Testis (tissue), 3 donors: ENCODE results near the gene C4orf46. TPM values are rescaled to one million over a fixed set of nuclear protein-coding genes. Genes with fewer than 3 reads are reported as not detected.

Experiments
- DNase-seq: peaks from one replicate; pipeline ENCODE4 v3.0.0-alpha.2; 2019
- H3K27ac ChIP-seq, 2 donors: fragments of 200-600 bp; sonication (generic); one replicate each; pipeline ENCODE4 v1.5.1; 2019
- H3K27me3 ChIP-seq: fragments of 200-600 bp; sonication (generic); one replicate; pipeline ENCODE4 v1.5.1; 2019
- H3K36me3 ChIP-seq: fragments of 200-600 bp; sonication (generic); one replicate; pipeline ENCODE4 v1.5.1; 2017; ENCODE audit warnings: low read depth; ENCODE audit errors: missing control alignments
- H3K4me1 ChIP-seq: fragments of 200-600 bp; sonication (generic); one replicate; pipeline ENCODE4 v1.5.1; 2019
- H3K4me3 ChIP-seq, 2 donors: fragments of 200-600 bp; sonication (generic); one replicate each; pipeline ENCODE4 v1.5.1; 2017 to 2019
- H3K9me3 ChIP-seq: fragments of 200-600 bp; sonication (generic); one replicate; pipeline ENCODE4 v1.5.1; 2017
- CTCF ChIP-seq, 3 experiments: fragments of 450-650 bp in 2 of 3; fragments of 200-600 bp in 1 of 3; sonication (generic) in 1 of 3; IDR thresholded peaks; one replicate each; pipeline ENCODE4 v1.5.1; 2016 to 2019; ENCODE audit warnings: antibody characterized with exemption in 3 of 3, mild to moderate bottlenecking in 2 of 3, moderate library complexity in 1 of 3
- POLR2A ChIP-seq: fragments of 450-650 bp; IDR thresholded peaks from one replicate; pipeline ENCODE4 v1.6.1; 2017; ENCODE audit warnings: antibody characterized with exemption, mild to moderate bottlenecking, moderate library complexity
- WGBS, 2 donors: methylation state at CpG; one replicate each; pipeline ENCODE4 v1.1.5; 2018; 5-methylcytosine and 5-hydroxymethylcytosine counted together
- intact Hi-C: fragments of 100-400 bp; cut with DNase I; formaldehyde crosslinking; loops from one replicate; pipeline ENCODE4 v1.15.1; 2023; ENCODE audit warnings: low total_unique reads
- polyA plus RNA-seq: library from polyadenylated mRNA; stranded (reverse); fragments of 350-450 nt; fragmentation: Illumina TruSeq; extraction: RNeasy Lipid Tissue Mini Kit (QIAGEN cat#74804); gene quantifications from one replicate; pipeline ENCODE4 v1.2.3, GENCODE V29; 2014; ENCODE audit warnings: low read depth, low replicate concordance; ENCODE audit not compliant: insufficient read depth
- total RNA-seq, 2 donors: library from RNA; depleted of rRNA; stranded (reverse); fragments of >200 nt; gene quantifications; one replicate each; pipeline ENCODE4 v1.2.3, GENCODE V29; 2016

C4orf46 gene
- total and polyA plus RNA-seq, 3 donors from 2014 or later: 14.7 to 36.0 (median 20.2) TPM

- no peak for DNase-seq
- intact Hi-C loops: no loop called here
- Histone ChIP-seq H3K4me3 (no peak overlapping the region), H3K27ac (no peak overlapping the region), H3K36me3 (no peaks in the 10 kb centered on the region), H3K27me3 (no peaks in the 10 kb centered on the region), H3K9me3 (no peaks in the 10 kb centered on the region), H3K4me1 (no peaks in the 10 kb centered on the region)
- TF ChIP-seq CTCF (IDR thresholded peaks at IDR 0.05) (no peak), POLR2A (no peak)
- WGBS, 2 donors: 78 to 84% methylated on average over 5 of the region's 5 CpGs
These were observed 27.3 kb downstream of the C4orf46 start for GRCh38 chr4:158644356-158644755.

GRCh38 chr4:158636619-158637018, 35.1 kb downstream of the C4orf46 start:
- intact Hi-C loops: no loop called here
- 67 to 84% methylated on average over 1 of the region's 1 CpG for WGBS, 2 donors
- H3K27me3 ChIP-seq: no peaks in the 10 kb centered on the region
- H3K27ac ChIP-seq: no peak overlapping the region
- no peak overlapping the region for H3K4me3 ChIP-seq
- H3K9me3 ChIP-seq: no peaks in the 10 kb centered on the region
- H3K36me3 ChIP-seq: no peaks in the 10 kb centered on the region
- no peaks in the 10 kb centered on the region for H3K4me1 ChIP-seq
- TF ChIP-seq POLR2A: no peak
- no peak for DNase-seq

- Histone ChIP-seq H3K36me3 (no peaks in the 10 kb centered on the region), H3K27ac (no peak overlapping the region), H3K4me1 (no peaks in the 10 kb centered on the region), H3K27me3 (no peaks in the 10 kb centered on the region), H3K9me3 (no peaks in the 10 kb centered on the region), H3K4me3 (no peak overlapping the region)
- intact Hi-C loops: no loop called here
- no peak for DNase-seq
- TF ChIP-seq POLR2A (no peak), CTCF (IDR thresholded peaks at IDR 0.05) (no peak)
- 39 to 42% methylated on average over 1 of the region's 1 CpG for WGBS, 2 donors
These were observed 40.8 kb downstream of the C4orf46 start for GRCh38 chr4:158630893-158631292.

DNA sequence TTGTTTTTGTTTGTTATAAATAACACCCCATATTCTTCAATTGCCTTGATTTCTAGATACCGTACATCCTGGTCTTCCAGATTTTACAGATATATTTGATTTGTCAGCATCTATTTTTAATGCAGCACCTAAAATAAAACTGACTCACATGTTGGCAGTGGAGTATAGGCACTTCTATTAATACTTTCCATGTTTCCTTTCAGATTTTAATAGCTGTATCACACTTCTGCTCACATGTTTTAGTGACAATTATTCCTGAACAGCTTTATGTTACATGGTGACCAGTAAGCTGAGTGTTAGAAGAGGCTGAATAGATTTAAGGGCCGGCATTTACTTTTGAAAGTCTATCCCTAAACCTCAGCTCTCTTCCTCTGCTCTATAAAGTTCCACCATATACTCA, 46.1 kb downstream of the C4orf46 start:
- Histone ChIP-seq H3K9me3 (no peaks in the 10 kb centered on the region), H3K27ac (no peak overlapping the region), H3K36me3 (no peaks in the 10 kb centered on the region), H3K4me3 (no peak overlapping the region), H3K27me3 (no peaks in the 10 kb centered on the region), H3K4me1 (no peaks in the 10 kb centered on the region)
- TF ChIP-seq POLR2A (no peak), CTCF (IDR thresholded peaks at IDR 0.05) (no peak)
- DNase-seq: no peak
- 82 to 84% methylated on average over 2 of the region's 2 CpGs for whole genome bisulfite sequencing, 2 donors
- intact Hi-C loops: loop anchor here (10.0 kb wide), 1 partner anchor 371 kb away; no protein-coding TSS in a partner anchor

GRCh38 chr4:158624889-158625478, 46.7 kb downstream of the C4orf46 start:
- Histone ChIP-seq H3K27me3 (no peaks in the 10 kb centered on the region), H3K9me3 (no peaks in the 10 kb centered on the region), H3K36me3 (no peaks in the 10 kb centered on the region), H3K4me1 (no peaks in the 10 kb centered on the region), H3K27ac (no peak overlapping the region), H3K4me3 (no peak overlapping the region)
- 41 to 52% methylated on average over 3 of the region's 3 CpGs for whole genome bisulfite sequencing, 2 donors
- intact Hi-C loops: loop anchor here (10.0 kb wide), 1 partner anchor 370 kb away; no protein-coding TSS in a partner anchor
- peak; percentile 23 for DNase-seq
- TF ChIP-seq CTCF (IDR thresholded peaks at IDR 0.05) (peak; percentile 61 to 65 (median 64)), POLR2A (no peak)
